Measurements from ENCODE around the gene EIF3K. TPM values are rescaled to one million over a fixed set of nuclear protein-coding genes. Genes with fewer than 3 reads are reported as not detected.
A peak's percentile ranks its signal among the peaks of the same experiment; 100 is the strongest.
"Not testable (repeated sequence)": the region's sequence is repeated elsewhere in the genome, so short reads cannot be mapped to it uniquely, and the experiment has no call there.

The EIF3K gene
- 149 TPM for total RNA-seq

DNA sequence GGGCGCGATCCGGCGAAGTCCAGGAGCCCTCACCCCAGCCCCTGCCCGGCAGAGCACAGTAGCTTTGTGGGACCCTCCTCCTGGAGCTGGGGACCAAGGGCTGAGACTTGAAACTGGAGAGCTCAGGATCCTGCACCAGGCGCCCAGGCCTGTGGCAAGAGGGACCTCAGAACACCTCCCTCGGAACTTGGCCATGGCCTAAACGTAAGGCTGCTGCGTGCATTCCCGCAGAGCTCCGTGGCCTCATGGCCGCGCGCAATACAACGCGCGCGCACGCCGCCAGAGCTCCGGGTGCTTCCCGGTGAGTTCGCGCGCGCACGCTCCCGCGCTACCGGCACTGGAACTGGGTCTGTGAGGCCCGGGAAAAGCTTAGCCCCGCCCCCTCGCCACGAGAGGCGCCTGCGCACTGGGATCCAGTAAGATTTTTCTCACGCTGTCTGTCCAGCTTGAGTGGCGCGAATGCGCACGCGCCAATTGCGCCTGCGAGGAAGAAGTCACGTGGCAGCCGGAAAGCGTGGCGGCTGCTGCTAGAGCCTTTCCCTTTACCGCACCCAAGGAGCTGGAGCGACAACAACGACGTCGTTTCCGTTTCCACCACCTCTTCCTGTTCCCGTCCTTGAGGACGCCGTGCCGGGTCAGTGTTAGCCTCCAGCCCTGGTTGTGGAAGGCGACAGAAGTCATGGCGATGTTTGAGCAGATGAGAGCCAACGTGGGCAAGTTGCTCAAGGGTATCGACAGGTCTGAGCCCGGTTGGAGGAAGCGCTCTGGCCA is at the start of gene EIF3K:
EIF3K (plus strand) TSS at position 599 of the 771 bp plus-strand sequence; CDS start at position 680, 81 bp downstream.
- DNase-seq = peak; percentile 96

- DNase-seq = no peak
Measured at GRCh38 chr19:38569368-38569983, 49.5 kb upstream of the EIF3K start.

- no peak for DNase-seq
Measured at GRCh38 chr19:38571682-38572081, 47.3 kb upstream of the EIF3K start.

- no peak for DNase-seq
Measured at GRCh38 chr19:38577826-38578225, 41.2 kb upstream of the EIF3K start.

DNA sequence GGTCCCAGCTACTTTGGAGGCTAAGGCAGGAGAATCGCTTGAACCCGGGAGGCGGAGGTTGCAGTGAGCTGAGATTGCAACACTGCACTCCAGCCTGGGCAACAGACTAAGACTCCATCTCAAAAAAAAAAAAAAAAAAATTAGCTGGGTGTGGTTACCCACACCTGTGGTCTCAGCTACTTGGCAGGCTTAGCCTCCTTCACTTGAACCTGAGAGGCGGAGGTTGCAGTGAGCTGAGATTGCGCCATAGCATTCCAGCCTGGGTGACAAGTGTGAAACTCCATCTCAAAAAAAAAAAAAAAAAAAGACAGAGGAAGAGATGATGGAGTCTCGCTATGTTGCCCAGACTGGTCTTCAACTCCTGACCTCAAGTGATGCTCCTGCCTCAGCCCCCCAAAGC is 39.7 kb upstream of the EIF3K start:
- DNase-seq = not testable (repeated sequence)

- no peak for DNase-seq
Measured at GRCh38 chr19:38580080-38580479, 38.9 kb upstream of the EIF3K start.

DNA sequence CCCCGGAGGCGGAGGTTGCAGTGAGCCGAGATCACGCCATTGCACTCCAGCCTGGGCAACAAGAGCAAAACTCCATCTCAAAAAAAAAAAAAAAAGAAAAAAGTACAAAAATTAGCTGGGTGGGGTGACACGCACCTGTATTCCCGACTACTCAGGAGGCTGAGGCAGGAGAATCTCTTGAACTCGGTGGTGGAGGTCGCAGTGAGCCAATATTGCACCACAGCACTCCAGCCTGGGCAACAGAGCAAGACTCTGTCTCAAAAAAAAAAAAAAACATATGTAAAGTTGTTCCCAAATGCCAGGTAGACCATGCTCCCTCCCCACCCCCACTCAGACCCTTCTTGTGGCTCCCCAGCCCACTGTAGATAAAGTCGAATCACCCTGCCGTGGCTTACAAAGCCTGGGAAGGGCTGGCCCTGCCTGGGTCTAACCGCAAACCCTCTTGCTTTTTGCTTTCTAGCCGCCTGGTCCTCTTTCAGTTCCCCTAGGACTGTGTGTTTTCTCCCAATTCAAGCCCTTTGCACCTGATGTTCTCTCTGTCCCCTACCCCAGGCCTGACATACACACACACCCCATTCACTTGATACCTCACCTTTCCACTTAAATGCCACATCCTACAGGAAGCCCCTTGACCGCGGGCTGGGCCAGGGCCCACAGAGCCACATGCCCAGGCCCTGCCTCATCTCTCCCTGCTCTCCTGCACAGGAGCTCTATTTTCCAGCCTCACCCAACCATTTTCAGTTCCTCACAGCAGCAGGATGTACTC is 35.6 kb upstream of the EIF3K start:
- no peak for DNase-seq

- DNase-seq = no peak
Measured at GRCh38 chr19:38583985-38584305, 35.0 kb upstream of the EIF3K start.

DNA sequence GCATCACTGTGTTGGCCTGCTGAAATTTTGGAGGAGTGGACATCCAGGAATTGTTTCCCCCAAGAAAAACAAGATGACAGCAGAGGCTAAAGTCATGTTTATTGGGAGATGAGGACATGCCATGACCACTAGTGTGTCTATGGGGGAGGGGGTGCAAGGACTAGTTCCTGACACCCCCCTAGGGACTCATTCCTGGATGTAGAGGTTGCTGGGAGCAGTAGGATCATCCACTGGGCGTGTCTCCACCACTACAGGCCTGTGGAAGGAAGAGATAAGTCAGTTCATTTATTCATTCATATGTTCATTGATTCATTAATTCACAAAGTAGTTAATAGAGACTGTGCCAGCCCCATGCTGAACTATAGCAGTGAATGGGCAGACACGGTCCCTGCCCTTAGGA is 31.4 kb upstream of the EIF3K start:
- DNase-seq = no peak

DNA sequence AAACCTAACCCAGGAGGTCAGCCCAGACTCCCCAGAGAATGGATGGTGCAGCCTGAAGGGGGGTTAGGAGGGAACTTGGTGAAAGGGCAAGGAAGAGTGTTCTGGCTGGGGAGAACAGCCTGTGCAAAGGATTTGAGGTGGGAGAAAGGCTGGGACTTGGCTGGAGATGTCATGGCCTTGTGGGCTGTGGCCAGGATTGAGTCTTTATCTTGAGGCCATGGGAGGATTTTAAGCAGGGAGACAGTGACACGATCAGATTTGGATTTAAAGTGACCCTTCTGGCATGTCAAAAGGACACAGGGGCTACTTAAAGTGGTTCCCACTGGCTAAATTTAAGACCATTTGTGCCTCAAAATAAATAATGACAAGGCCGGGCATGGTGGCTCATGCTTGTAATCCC is 30.9 kb upstream of the EIF3K start:
- no peak for DNase-seq

DNA sequence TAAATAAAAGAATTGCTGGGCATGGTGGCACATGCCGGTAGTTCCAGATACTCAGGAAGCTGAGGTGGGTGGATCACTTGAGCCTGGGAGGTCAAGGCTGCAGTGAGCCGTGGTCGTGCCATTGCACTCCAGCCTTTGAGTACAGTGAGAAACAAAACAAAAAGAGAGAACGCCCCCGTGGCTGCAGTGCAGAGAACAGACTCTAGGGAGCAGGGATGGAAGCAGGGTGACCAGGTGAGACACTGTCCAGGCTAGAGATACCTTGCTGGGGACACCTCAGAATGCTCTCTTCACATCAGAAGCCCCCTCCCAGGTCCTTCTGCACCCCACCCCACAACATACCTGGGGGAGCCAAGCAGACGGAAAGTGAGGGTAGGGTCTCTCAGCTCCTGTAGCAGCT is 26.0 kb upstream of the EIF3K start:
- DNase-seq = no peak

- peak; percentile 11 for DNase-seq
Measured at GRCh38 chr19:38596057-38596981, 22.7 kb upstream of the EIF3K start.

DNA sequence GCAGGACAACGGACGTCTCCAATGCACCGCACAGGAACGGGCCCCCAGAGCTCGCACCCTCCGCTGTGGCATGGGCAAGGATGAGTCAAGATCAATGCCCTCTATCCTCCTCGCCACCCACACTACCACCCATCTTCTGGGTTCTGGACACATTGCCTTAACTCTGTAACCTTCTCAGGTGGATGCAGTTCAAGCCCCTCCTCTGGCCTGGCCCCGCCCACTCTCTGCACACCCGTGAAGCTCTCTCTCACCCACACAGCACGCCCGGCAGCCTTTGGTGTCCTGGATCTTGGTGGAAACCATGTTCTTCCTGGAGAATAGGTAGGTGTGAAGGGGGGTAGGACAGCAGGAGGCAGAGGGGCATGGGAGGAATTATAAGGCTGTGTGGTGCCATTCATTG is 21.9 kb upstream of the EIF3K start:
- no peak for DNase-seq

DNA sequence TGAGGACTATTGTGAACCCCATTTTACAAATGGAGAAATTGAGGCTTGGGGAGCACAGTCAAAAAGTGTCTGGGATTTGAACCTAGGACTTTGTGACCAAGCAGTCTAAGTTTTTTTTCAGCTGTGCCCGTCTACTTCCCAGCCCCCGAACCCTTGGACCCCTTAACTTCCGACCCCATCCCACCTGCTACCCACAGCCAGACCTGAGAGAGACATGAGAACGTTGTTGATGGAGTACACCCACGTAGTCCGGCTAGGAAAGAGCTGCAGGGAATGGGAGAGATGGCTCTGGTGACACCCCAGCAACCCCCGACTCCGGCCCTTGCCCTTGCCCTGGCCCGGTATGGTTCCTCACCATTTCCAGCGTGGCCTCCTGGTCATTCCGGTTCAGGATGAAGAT is 19.3 kb upstream of the EIF3K start:
- no peak for DNase-seq

GRCh38 chr19:38602856-38603255 is 16.1 kb upstream of the EIF3K start:
- DNase-seq = not testable (repeated sequence)

GRCh38 chr19:38606131-38606530 is 12.9 kb upstream of the EIF3K start:
- DNase-seq = no peak

DNA sequence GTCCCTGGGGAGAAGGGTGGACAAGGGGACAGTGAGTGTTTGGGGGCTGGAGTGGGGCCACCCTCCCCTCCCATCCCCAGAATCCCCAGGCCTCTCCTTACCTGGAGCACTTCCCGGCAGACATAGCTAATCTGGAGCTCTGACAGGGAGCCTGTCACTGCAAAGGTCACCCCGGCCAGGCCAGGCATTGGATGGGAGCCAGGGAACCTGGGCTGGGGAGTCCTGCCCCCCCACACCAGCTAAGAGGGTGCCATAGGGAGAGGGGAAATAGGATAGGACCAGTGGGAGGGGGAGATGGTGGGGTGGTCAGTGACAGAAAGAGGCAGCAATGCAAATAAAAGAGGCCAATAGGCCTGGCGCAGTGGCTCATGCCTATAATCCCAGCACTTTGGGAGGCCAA is 4.7 kb upstream of the EIF3K start:
- no peak for DNase-seq

DNA sequence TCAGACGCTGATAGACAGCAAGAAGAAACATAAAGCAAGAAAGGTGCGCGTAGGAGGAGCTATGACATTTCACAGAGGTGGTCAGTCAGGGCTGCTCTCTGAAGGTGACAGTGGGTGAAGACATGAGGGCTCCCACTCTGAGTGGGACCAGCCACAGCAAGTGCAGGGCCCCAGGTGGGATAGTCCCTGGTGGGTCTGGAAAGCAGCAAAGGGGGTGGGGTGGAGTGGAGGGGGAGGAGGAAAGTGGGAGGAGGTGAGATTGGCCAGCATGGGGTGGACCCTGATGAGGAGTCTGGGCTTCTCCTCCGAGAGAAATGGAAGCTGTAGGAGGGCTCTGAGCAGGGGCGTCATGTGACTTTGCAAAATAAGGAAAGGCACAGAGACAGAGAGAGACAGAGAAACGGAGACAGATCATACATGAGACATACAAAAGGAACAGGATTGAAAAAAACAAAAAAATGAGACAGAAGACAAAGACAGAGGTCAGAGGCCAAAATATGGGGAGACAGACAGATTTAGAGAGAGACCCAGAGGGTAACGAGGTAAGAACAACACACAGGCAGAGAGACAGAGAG is 3.9 kb upstream of the EIF3K start:
- no peak for DNase-seq

GRCh38 chr19:38616265-38616664 is 2.7 kb upstream of the EIF3K start:
- DNase-seq = no peak

DNA sequence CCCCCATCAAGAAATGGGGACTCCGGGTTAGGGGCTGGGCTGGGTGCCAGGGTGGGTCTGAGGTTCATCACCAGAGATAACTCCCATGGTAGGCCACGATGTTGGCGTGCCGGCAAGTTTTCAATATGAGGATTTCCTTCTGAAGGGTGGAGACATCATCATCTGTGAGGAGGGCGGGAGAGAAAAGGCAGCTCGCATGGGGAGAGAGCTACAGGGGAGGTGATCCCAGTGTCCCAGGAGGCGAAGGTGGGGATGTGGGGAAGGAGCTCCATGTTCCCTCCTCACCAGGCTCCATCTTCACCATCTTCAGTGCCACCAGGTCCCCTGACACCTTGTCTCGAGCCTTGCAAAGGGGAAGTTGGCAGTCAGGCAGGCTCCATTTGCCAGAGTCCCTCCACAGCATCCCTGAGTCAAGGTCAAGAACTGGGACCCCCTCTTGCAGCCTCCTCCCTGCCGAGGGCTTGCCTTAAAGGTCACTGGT is 1.7 kb upstream of the EIF3K start:
- DNase-seq = no peak

GRCh38 chr19:38617764-38618589 is 1.0 kb upstream of the EIF3K start, which contains the start of gene MAP4K1:
TSS of gene MAP4K1 (minus strand) at chr19:38617953. CDS start at chr19:38617895, 58 bp downstream.
- DNase-seq = no peak

Measured in occipital lobe (tissue), 2 donors.